Endothelial cell (in vitro differentiated cells): ENCODE results near the gene ZNF804A. TPM values are rescaled to one million over a fixed set of nuclear protein-coding genes. Genes with fewer than 3 reads are reported as not detected.

Experiments
- DNase-seq: peaks from one replicate; pipeline ENCODE4 v3.0.0; 2021; ENCODE audit warnings: low spot score
- H3K27ac Mint-ChIP-seq: one replicate; pipeline ENCODE4 v1.8.0; 2021; ENCODE audit warnings: mixed read lengths, inconsistent platforms; ENCODE audit not compliant: unreplicated experiment
- H3K27me3 Mint-ChIP-seq: one replicate; pipeline ENCODE4 v1.8.0; 2021; ENCODE audit warnings: mild to moderate bottlenecking, moderate library complexity, mixed read lengths, inconsistent platforms; ENCODE audit not compliant: unreplicated experiment
- H3K36me3 Mint-ChIP-seq: one replicate; pipeline ENCODE4 v1.8.0; 2021; ENCODE audit warnings: mild to moderate bottlenecking, low read depth, mixed read lengths, inconsistent platforms; ENCODE audit not compliant: unreplicated experiment
- H3K4me1 Mint-ChIP-seq: one replicate; pipeline ENCODE4 v1.8.0; 2021; ENCODE audit warnings: mild to moderate bottlenecking, mixed read lengths, inconsistent platforms; ENCODE audit not compliant: unreplicated experiment
- H3K4me3 Mint-ChIP-seq: one replicate; pipeline ENCODE4 v1.8.0; 2021; ENCODE audit warnings: mild to moderate bottlenecking, mixed read lengths, inconsistent platforms; ENCODE audit not compliant: unreplicated experiment
- H3K9me3 Mint-ChIP-seq: one replicate; pipeline ENCODE4 v1.8.0; 2021; ENCODE audit warnings: mixed read lengths, inconsistent platforms; ENCODE audit not compliant: unreplicated experiment
- CTCF ChIP-seq: fragments of 200-600 bp; sonication (generic); IDR thresholded peaks from one replicate; pipeline ENCODE4 v1.5.0; 2021; ENCODE audit warnings: antibody characterized with exemption; ENCODE audit not compliant: unreplicated experiment
- long read RNA-seq: library from polyadenylated mRNA; unstranded; transcript quantifications from one replicate; pipeline ENCODE4 v2.0.0, GENCODE V29; 2020; ENCODE audit not compliant: unreplicated experiment
- total RNA-seq: library from RNA; stranded (reverse); fragmentation: NEBNext Ultra II Directional; extraction: Animal tissue kit (Norgen Biotek cat#: 25700); gene quantifications from one replicate; pipeline ENCODE4 v1.2.1, GENCODE V29; 2021; ENCODE audit not compliant: unreplicated experiment

Gene ZNF804A
- total RNA-seq = 2.2 TPM
- long read RNA-seq = 0 reads

DNA sequence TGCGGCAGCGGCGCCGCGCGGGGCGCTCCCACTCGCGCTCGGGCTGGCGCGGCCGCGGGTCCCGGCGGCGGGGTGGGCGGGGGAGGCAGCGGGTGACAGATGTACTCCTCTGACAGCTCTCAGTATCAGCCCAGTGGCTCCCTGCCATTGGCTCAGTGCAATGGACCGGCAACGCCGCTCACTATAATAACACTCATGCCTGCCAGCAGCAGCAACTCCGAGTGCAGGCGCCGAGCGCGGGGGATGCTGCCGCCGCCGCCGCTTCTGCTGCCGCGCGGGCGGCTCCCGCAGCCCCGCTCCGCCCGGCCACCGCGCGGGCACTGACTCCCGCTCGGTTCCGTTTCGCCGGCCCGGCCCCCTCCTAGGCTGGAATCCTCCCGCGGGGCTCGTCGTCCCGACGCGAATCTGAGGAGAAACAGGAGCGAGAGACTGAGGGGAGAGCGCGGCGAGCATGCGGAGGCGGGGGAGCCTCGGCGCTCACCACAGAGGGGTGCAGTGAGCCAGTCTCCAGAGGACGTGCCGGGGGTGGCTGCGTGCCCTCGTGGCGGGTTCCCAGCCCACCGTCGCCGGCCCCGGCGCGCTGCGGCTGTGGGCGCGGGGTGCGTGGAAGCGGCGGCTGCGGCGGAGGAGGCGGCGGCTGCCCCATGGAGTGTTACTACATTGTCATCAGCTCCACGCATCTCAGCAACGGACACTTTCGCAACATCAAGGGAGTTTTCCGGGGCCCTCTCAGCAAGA lies at the start of gene ZNF804A:
TSS of gene ZNF804A (plus strand) at position 214 of the 738 bp plus-strand sequence. CDS start at position 645, 431 bp downstream.
- peaks cover 14% of the 10 kb centered on the region for H3K4me1 Mint-ChIP-seq
- no peak for TF ChIP-seq CTCF
- H3K36me3 Mint-ChIP-seq = no peaks in the 10 kb centered on the region
- H3K27me3 Mint-ChIP-seq = peaks cover 9% of the 10 kb centered on the region
- H3K9me3 Mint-ChIP-seq = no peaks in the 10 kb centered on the region
- peak within 1 kb of the TSS; percentile 92 for H3K4me3 Mint-ChIP-seq
- DNase-seq = peak; percentile 45
- peak within 1 kb of the TSS; percentile 50 for H3K27ac Mint-ChIP-seq

DNA sequence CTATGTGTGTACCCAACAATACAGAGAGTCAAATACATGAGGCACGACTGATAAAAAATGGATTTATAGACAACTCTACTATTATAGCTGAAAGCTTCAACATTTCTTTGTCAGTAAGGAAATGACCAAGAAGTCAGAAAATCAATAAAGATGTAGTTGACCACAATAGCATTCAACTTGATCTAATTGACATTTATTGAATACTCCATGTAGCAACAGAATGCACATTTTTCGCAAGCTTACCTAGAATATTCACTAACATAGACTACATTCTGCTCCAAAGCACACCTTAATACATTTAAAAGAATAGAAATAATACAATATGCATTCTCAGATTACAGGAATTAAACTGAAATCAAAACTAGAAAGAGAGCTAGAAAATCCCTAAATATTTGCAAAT lies 49.2 kb upstream of the ZNF804A start:
- Mint-ChIP-seq H3K36me3 (no peaks in the 10 kb centered on the region), H3K27me3 (no peaks in the 10 kb centered on the region), H3K27ac (no peak overlapping the region), H3K4me3 (no peak overlapping the region), H3K9me3 (no peaks in the 10 kb centered on the region), H3K4me1 (peaks cover 4% of the 10 kb centered on the region)
- no peak for TF ChIP-seq CTCF
- DNase-seq = no peak

DNA sequence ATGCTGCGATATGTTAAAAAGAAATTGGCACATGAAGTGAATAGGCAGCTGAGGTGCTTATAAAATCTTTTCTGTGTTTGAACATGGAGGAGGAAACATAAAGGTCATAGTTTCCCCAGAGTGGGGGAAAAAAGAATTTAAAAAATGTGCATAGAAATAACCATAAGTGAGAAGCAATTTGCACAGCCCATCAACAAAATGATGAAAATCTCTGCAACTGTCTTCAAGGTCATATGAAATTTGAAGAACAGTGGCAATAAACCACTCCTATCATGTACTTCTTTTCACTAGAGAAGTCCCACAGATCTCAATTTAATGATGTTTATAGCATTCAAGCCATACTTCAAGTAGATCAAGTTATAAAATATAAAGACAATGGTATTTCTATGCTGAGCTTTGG lies 46.7 kb upstream of the ZNF804A start:
- no peak overlapping the region for H3K27ac Mint-ChIP-seq
- no peaks in the 10 kb centered on the region for H3K27me3 Mint-ChIP-seq

GRCh38 chr2:184554736-184555135 lies 43.6 kb upstream of the ZNF804A start:
- TF ChIP-seq CTCF = no peak
- no peaks in the 10 kb centered on the region for H3K4me1 Mint-ChIP-seq
- no peak overlapping the region for H3K27ac Mint-ChIP-seq
- H3K4me3 Mint-ChIP-seq = no peak overlapping the region
- H3K27me3 Mint-ChIP-seq = peaks cover under 1% of the 10 kb centered on the region
- no peak for DNase-seq
- H3K36me3 Mint-ChIP-seq = no peaks in the 10 kb centered on the region
- no peaks in the 10 kb centered on the region for H3K9me3 Mint-ChIP-seq

More for the DNA sequence above, 46.7 kb upstream of the ZNF804A start:
- Mint-ChIP-seq H3K4me1 (peaks cover 4% of the 10 kb centered on the region), H3K4me3 (no peak overlapping the region), H3K36me3 (no peaks in the 10 kb centered on the region), H3K9me3 (no peaks in the 10 kb centered on the region)
- DNase-seq = no peak
- no peak for TF ChIP-seq CTCF

DNA sequence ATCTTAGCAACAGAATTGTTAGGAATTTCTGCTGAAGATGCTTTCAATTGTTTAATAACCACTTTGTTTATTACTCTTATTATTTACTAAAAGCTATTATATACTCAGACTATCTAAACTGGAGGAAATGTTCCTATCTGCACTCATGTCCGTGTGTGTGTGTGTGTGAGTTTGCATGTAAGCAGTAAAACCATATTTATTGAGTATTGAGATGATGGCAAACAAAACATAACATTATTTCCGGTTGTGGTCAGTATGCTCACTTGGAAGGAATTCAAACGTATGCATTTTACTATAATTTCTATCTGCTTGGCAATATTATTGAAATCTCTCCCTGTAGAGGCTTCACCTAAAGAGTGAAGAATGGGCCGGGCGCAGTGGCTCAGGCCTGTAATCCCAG lies 43.0 kb upstream of the ZNF804A start:
- Mint-ChIP-seq H3K27me3 (peaks cover 2% of the 10 kb centered on the region), H3K4me1 (no peaks in the 10 kb centered on the region), H3K36me3 (no peaks in the 10 kb centered on the region), H3K27ac (no peak overlapping the region), H3K9me3 (no peaks in the 10 kb centered on the region), H3K4me3 (no peak overlapping the region)
- no peak for DNase-seq
- no peak for TF ChIP-seq CTCF
